COR-L47 (cell line): Measurements from ENCODE around the gene TNFSF10.

Experiments used
- DNase-seq: peaks from one replicate; lab custom pipeline; 2025; lab: John Stamatoyannopoulos, UW

Gene TNFSF10

GRCh38 chr3:172516318-172517214 lies 6.7 kb downstream of the TNFSF10 start:
- no peak for DNase-seq

- DNase-seq, result no peak
Measured at GRCh38 chr3:172515130-172515918, 7.9 kb downstream of the TNFSF10 start.

DNA sequence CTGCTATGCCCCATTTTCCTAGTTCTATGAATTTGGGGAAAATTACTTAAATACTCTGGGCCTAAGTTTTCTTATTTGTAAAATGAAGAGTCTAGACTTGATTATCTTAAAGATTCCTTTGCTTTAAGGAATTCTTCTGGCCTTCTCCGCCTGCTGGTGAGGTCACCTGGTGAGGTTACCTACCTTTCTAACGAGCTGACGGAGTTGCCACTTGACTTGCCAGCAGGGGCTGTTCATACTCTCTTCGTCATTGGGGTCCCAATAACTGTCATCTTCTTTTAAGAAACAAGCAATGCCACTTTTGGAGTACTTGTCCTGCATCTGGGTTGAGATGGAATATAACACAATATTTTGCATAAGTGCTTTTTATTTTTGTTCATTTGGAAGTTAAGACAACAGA lies 8.6 kb downstream of the TNFSF10 start:
- DNase-seq, result no peak

DNA sequence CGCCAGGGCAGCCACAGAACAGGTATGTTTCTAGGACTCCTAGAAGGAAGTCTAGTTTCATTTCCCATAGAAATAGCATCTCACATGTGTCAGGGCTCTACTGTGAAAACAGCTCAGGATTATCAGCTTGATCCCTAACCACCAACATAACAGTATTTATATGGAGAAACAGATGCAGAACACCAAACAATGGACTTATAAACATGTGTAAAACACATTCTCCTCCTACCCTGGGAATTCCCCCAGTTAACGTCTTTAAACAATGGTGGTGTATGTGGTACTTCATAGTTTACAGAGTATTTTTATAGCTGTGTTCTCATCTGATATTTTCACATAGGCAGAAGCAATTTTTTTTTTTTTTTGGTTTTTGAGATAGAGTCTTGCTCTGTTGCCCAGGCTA lies 9.7 kb downstream of the TNFSF10 start:
- no peak for DNase-seq

GRCh38 chr3:172511783-172512762 lies 11.2 kb downstream of the TNFSF10 start:
- DNase-seq, result no peak

GRCh38 chr3:172506094-172506493 lies 17.1 kb downstream of the TNFSF10 start:
- DNase-seq, result no peak

GRCh38 chr3:172501540-172501939 lies 21.7 kb downstream of the TNFSF10 start:
- no peak for DNase-seq

DNA sequence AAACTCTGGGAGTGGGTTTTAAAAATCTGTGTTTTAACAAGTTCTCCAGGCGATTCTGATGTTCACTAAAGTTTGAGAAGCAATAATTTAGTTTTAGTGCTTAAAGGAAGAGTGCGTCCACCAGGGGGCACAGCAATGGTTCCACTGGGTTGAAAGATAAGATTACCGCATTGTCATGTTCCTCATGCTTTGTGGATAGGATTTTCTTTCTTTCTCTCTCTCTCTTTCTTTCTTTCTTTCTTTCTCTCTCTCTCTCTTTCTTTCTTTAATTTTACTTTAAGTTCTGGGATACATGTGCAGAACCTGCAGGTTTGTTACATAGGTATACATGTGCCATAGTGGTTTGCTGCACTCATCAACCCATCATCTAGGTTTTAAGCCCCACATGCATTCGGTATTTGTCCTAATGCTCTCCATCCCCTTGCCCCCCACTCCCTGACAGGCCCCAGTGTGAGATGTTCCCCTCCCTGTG lies 33.0 kb downstream of the TNFSF10 start:
- peak; percentile 82 for DNase-seq

DNA sequence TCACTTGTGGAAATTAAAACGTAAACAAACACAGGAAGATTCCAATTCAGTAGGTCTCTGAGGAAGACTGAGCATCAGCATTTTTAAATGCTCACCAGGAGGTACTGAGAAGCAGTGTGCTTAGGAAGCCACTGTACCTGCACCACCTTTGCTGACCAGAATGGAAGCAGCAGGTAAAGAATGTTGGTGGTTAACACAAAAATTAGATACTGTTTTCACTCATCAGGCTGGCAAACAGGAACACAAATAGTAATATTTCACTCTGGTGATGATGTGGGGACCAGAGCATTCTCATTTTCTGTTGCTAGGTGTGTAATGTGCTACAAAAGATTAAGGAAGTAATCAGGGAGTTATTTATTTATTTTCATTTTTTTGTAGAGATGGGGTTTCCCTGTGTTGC lies 45.1 kb downstream of the TNFSF10 start:
- no peak for DNase-seq

DNA sequence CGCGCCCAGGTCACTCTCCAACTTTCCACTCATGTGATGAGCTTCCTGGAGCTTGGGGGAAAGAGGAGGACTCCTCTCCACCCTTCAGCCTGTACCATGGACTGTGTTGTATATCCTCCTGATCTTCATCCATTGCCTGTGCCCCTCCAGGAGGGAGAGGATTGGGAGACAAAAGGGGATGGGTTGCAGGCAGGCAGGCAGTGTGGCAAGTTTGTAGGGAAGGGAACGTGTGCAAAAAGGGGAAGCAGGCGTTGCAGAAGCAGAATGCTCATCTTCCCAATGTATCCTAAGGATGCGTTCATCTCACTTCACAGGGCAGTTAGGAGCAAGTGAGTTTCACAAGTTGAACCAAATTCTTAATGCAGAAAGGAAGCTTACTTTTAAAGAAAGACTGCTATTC lies 46.9 kb downstream of the TNFSF10 start:
- DNase-seq, result no peak

- DNase-seq, result no peak
Measured at GRCh38 chr3:172475703-172476102, 47.5 kb downstream of the TNFSF10 start.

GRCh38 chr3:172471903-172472302 lies 51.3 kb downstream of the TNFSF10 start:
- DNase-seq, result no peak

DNA sequence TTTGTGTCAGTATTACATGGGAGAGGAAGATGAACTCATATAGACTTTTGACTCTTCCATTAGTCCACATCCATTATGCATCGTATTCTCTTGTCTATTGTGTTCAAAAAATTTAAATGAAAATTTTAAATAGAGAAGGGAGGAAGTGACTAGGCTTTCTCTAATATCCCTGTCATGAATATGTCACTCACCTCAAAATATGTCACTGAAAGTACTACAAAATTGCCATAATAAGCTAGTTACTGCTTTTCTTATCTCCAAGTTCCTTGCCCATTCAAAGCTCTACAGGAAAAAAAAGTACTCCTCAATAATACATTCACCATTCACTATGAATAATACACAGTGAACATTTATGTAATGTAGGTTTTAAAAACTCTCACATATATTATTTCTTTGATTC lies 52.6 kb downstream of the TNFSF10 start:
- no peak for DNase-seq

- no peak for DNase-seq
Measured at GRCh38 chr3:172467170-172467824, 55.9 kb downstream of the TNFSF10 start.

DNA sequence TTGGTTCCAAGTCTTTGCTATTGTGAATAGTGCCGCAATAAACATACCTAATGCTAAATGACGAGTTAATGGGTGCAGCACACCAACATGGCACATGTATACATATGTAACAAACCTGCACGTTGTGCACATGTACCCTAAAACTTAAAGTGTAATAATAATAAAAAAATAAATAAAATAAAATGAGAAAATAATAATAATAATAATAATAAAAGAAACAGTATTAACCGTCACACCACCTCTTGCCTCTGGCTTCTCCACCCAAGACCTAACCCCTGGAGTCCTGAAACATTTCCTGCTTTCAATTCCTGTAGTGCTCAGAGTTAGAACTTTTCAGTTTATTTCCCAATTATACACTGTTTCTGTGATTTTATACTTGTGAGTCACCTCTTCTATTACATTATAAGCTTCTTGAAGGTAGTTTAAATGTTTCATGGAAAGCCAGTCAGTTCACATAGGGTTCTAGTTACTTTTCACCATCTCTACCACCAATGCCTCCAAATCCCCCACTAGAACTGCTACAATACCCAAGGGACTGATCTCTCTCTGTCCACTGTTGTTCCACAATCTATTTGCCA lies 56.6 kb downstream of the TNFSF10 start:
- DNase-seq, result no peak

GRCh38 chr3:172465281-172465680 lies 57.9 kb downstream of the TNFSF10 start:
- DNase-seq, result no peak

DNA sequence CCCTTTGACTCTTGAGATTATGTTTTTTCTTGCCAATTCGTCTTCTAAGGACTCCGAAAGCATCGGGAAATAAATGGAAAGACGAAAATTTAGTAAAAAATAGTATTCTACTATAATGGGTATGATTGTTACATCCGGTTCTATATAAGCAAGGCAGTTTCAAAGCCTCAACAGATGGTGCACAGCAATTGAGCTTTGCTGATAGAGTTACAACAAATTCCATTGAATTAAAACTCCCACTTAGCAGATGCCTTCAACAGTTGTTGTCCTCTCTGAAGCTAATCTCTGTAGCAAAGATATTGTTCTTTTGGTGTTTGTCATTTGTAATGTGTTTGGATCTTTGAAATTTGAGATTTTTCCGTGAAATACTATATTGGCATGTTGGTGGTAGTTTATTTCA lies 58.9 kb downstream of the TNFSF10 start:
- no peak for DNase-seq

- DNase-seq, result no peak
Measured at GRCh38 chr3:172461530-172462138, 61.6 kb downstream of the TNFSF10 start.

GRCh38 chr3:172456404-172456803 lies 66.8 kb downstream of the TNFSF10 start:
- no peak for DNase-seq
